IMR-90 (cell line): ENCODE results near the gene DGKD. TPM values are rescaled to one million over a fixed set of nuclear protein-coding genes. Genes with fewer than 3 reads are reported as not detected.

Experiments used
- ATAC-seq: fragments of 200-7000 bp; cut with Tn5 transposase; 2 replicates; pipeline ENCODE4 v1.9.1; 2020; ENCODE audit warnings: low read depth, mild to moderate bottlenecking, moderate library complexity
- BruUV-seq: library from RNA; stranded (reverse); fragments of 400-500 nt; replicated peaks from 2 replicates; lab custom pipeline; 2021; lab: Mats Ljungman, UMichigan
- CTCF ChIA-PET: fragments of 300-600 bp; formaldehyde crosslinking; extraction: SDS; loops from one replicate; lab custom pipeline; 2021; ENCODE audit warnings: antibody characterized with exemption; lab: Yijun Ruan, JAX
- POLR2A ChIA-PET: fragments of 300-600 bp; sonication (Branson Sonifier 250); formaldehyde crosslinking; loops from one replicate; lab custom pipeline; 2022; ENCODE audit warnings: antibody characterized with exemption; ENCODE audit not compliant: unreplicated experiment; lab: Charles Lee
- DNase-seq: peaks from one replicate; pipeline ENCODE4 v3.0.0; 2013
- H2AFZ ChIP-seq: replicated peaks from 2 replicates; pipeline ENCODE3; 2013; ENCODE audit warnings: low read length, mild to moderate bottlenecking; ENCODE audit not compliant: poor library complexity
- H2AK5ac ChIP-seq: 2 replicates; pipeline ENCODE4 v1.6.1; 2013; ENCODE audit warnings: low read depth, low read length, inconsistent platforms
- H2AK9ac ChIP-seq: replicated peaks from 2 replicates; pipeline ENCODE3; 2013; ENCODE audit warnings: mild to moderate bottlenecking, low read depth, low read length, moderate library complexity; ENCODE audit not compliant: poor library complexity
- H2BK120ac ChIP-seq: 2 replicates; pipeline ENCODE4 v1.6.1; 2013; ENCODE audit warnings: low read depth, low read length, inconsistent platforms
- H2BK15ac ChIP-seq: 3 replicates; pipeline ENCODE4 v1.6.1; 2013; ENCODE audit warnings: low read depth, low read length, inconsistent platforms
- H2BK20ac ChIP-seq: 2 replicates; pipeline ENCODE4 v1.6.1; 2013; ENCODE audit warnings: low read depth, mild to moderate bottlenecking, inconsistent platforms, low read length, moderate library complexity
- H2BK5ac ChIP-seq: 2 replicates; pipeline ENCODE4 v1.6.1; 2013; ENCODE audit warnings: mild to moderate bottlenecking, low read depth, low read length, inconsistent platforms; ENCODE audit not compliant: poor library complexity, severe bottlenecking
- H3K14ac ChIP-seq: replicated peaks from 2 replicates; pipeline ENCODE4 v1.6.1; 2013; ENCODE audit warnings: low read depth, low read length, inconsistent platforms
- H3K18ac ChIP-seq: 2 replicates; pipeline ENCODE4 v1.6.1; 2013; ENCODE audit warnings: low read depth, low read length, control low read depth
- H3K23ac ChIP-seq: 2 replicates; pipeline ENCODE4 v1.6.1; 2013; ENCODE audit warnings: low read depth, low read length, inconsistent platforms
- H3K27ac ChIP-seq: 2 replicates; pipeline ENCODE4 v1.5.1; 2013; ENCODE audit warnings: mild to moderate bottlenecking, control low read depth, low read length; ENCODE audit not compliant: insufficient read depth
- H3K27me3 ChIP-seq: 2 replicates; pipeline ENCODE4 v1.6.1; 2013; ENCODE audit warnings: low read length; ENCODE audit not compliant: control insufficient read depth, insufficient read depth
- H3K36me3 ChIP-seq: 2 replicates; pipeline ENCODE4 v1.6.1; 2013; ENCODE audit warnings: low read length, mixed read lengths; ENCODE audit not compliant: control insufficient read depth, insufficient read depth
- H3K4ac ChIP-seq: 2 replicates; pipeline ENCODE4 v1.6.1; 2013; ENCODE audit warnings: low read depth, low read length, inconsistent platforms
- H3K4me1 ChIP-seq: 2 replicates; pipeline ENCODE4 v1.6.1; 2013; ENCODE audit warnings: low read length, mixed read lengths; ENCODE audit not compliant: control insufficient read depth, insufficient read depth
- H3K4me2 ChIP-seq: 2 replicates; pipeline ENCODE4 v1.6.1; 2013; ENCODE audit warnings: low read depth, mild to moderate bottlenecking, control low read depth, low read length, moderate library complexity
- H3K4me3 ChIP-seq: 2 replicates; pipeline ENCODE4 v1.5.1; 2013; ENCODE audit warnings: low read depth, mild to moderate bottlenecking, control low read depth, low read length, moderate library complexity; ENCODE audit not compliant: insufficient read depth
- H3K56ac ChIP-seq: 2 replicates; pipeline ENCODE4 v1.6.1; 2013; ENCODE audit warnings: low read length, inconsistent platforms; ENCODE audit not compliant: insufficient read depth; ENCODE audit errors: extremely low read depth
- H3K79me1 ChIP-seq, 2 experiments: 2 replicates each; pipeline ENCODE4 v1.6.1; 2013; ENCODE audit warnings: low read length in 2 of 2, inconsistent platforms in 1 of 2, low read depth in 1 of 2
- H3K9ac ChIP-seq: 2 replicates; pipeline ENCODE4 v1.6.1; 2013; ENCODE audit warnings: low read depth, low read length, control low read depth
- H3K9me1 ChIP-seq: 2 replicates; pipeline ENCODE4 v1.6.1; 2013; ENCODE audit warnings: low read length, inconsistent platforms; ENCODE audit not compliant: insufficient read depth
- H3K9me3 ChIP-seq: 2 replicates; pipeline ENCODE4 v1.6.1; 2013; ENCODE audit warnings: low read length; ENCODE audit not compliant: control insufficient read depth, insufficient read depth
- H4K20me1 ChIP-seq: 2 replicates; pipeline ENCODE4 v1.6.1; 2013; ENCODE audit warnings: low read length, inconsistent platforms; ENCODE audit not compliant: insufficient read depth
- H4K5ac ChIP-seq: 2 replicates; pipeline ENCODE4 v1.6.1; 2013; ENCODE audit warnings: mild to moderate bottlenecking, low read depth, low read length, control low read depth
- H4K8ac ChIP-seq, 2 experiments: 2 replicates each; pipeline ENCODE4 v1.6.1; 2013; ENCODE audit warnings: low read depth in 2 of 2, low read length in 2 of 2, control low read depth in 1 of 2, inconsistent platforms in 1 of 2
- H4K91ac ChIP-seq: 2 replicates; pipeline ENCODE4 v1.6.1; 2013; ENCODE audit warnings: low read depth, low read length, inconsistent platforms; ENCODE audit not compliant: insufficient read depth
- RAD21 ChIP-seq: IDR thresholded peaks from 2 replicates; pipeline ENCODE4 v1.6.1; 2012; ENCODE audit warnings: low read length, improper control_type of control experiment
- RCOR1 ChIP-seq: IDR thresholded peaks from 2 replicates; pipeline ENCODE4 v1.6.1; 2012; ENCODE audit warnings: mild to moderate bottlenecking, low read length, improper control_type of control experiment; ENCODE audit not compliant: insufficient replicate concordance
- WGBS, 2 experiments: methylation state at CpG; one replicate each; pipeline versions ENCODE4 v1.1.5 to v1.1.7; 2013; ENCODE audit warnings: missing lambda C conversion rate in 2 of 2; ENCODE audit not compliant: insufficient read length in 1 of 2; ENCODE audit errors: extremely low coverage in 2 of 2; 5-methylcytosine and 5-hydroxymethylcytosine counted together
- dilution Hi-C: fragments of 300-500 bp; cut with HindIII; formaldehyde crosslinking; loops from one replicate; pipeline ENCODE4 v1.14.3; 2018; ENCODE audit warnings: low sequenced_read_pairs; ENCODE audit not compliant: unreplicated experiment
- in situ Hi-C: fragments of 300-500 bp; cut with MboI; formaldehyde crosslinking; loops from 3 replicates; pipeline ENCODE4 v1.14.3; 2019; ENCODE audit warnings: low sequenced_read_pairs, inconsistent platforms, mixed read lengths
- intact Hi-C: fragments of 100-400 bp; cut with micrococcal nuclease; formaldehyde crosslinking; loops from 2 replicates; pipeline ENCODE4 v1.10.0; 2022
- polyA plus RNA-seq, 3 experiments: library from polyadenylated mRNA; depleted of rRNA; stranded (reverse); fragments of >200 nt; gene quantifications; 2 replicates each; pipeline ENCODE4 v1.2.3, GENCODE V29; 2012; ENCODE audit warnings: low replicate concordance in 1 of 3
- total RNA-seq: library from RNA; depleted of rRNA; stranded (reverse); fragments of >200 nt; gene quantifications from 2 replicates; pipeline ENCODE4 v1.2.3, GENCODE V29; 2012

DGKD gene
- total and polyA plus RNA-seq, 2 of the 4 experiments (the other 2 are of a cell fraction): 6.5 to 10.1 TPM

- Histone ChIP-seq H3K23ac (no peak overlapping the region), H2BK15ac (no peak overlapping the region), H2AK5ac (no peak overlapping the region), H3K27me3 (no peaks in the 10 kb centered on the region), H3K27ac (no peak overlapping the region), H3K4me3 (no peak overlapping the region), H3K4me2 (no peak overlapping the region), H3K36me3 (peaks cover 20% of the 10 kb centered on the region), H3K9me1 (peaks cover 5% of the 10 kb centered on the region), H2BK120ac (no peak overlapping the region), H4K8ac (no peak overlapping the region), H2AFZ (no peak overlapping the region), H3K9me3 (no peaks in the 10 kb centered on the region), H2BK20ac (no peak overlapping the region), H3K14ac (no peak overlapping the region), H4K20me1 (no peaks in the 10 kb centered on the region), H3K4ac (no peak overlapping the region), H2BK5ac (no peak overlapping the region), H3K4me1 (peaks cover 11% of the 10 kb centered on the region), H3K18ac (no peak overlapping the region), H4K5ac (no peak overlapping the region), H2AK9ac (no peak overlapping the region), H4K91ac (no peak overlapping the region), H3K56ac (no peak overlapping the region), H3K79me1 (no peaks in the 10 kb centered on the region), H3K9ac (no peak overlapping the region)
- ATAC-seq (no peak), DNase-seq (no peak)
- dilution Hi-C loops (no loop called here), intact Hi-C loops (no loop called here), in situ Hi-C loops (no loop called here)
- CTCF ChIA-PET: no interaction called here
- TF ChIP-seq RCOR1 (no peak), RAD21 (no peak)
- no TSS peak for BruUV-seq
- POLR2A ChIA-PET: no interaction called here
- WGBS, 2 experiments: no CpG with 5 or more reads among the region's 4 CpGs
Observed at GRCh38 chr2:233492078-233492477, 137.8 kb downstream of the DGKD start.
